HG02763 (cell line): ENCODE measurements around the gene SELENOW.

Experiments
- ATAC-seq: cut with Tn5 transposase; IDR thresholded peaks from one replicate; pipeline ENCODE4 v1.9.1; 2021; ENCODE audit warnings: mild to moderate bottlenecking, moderate library complexity; ENCODE audit not compliant: unreplicated experiment

The SELENOW gene

DNA sequence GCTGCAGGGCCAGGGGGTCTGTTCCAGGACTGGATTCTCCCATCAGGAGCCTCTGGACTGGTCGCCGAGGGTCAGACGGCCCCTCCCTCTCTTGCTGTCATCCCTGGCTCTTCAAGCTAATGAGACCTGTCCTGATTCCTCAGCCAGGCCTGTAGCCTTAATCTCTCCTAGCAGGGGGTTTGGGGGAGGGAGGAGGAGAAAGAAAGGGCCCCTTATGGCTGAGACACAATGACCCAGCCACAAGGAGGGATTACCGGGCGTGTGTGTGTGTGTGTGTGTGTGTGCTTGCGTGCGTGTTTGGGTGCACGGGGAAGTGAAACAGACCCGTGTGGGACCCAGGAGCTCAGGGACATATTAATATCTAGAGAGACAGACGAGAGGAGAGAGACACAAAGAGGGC is 41.4 kb downstream of the SELENOW start:
- ATAC-seq = no peak

DNA sequence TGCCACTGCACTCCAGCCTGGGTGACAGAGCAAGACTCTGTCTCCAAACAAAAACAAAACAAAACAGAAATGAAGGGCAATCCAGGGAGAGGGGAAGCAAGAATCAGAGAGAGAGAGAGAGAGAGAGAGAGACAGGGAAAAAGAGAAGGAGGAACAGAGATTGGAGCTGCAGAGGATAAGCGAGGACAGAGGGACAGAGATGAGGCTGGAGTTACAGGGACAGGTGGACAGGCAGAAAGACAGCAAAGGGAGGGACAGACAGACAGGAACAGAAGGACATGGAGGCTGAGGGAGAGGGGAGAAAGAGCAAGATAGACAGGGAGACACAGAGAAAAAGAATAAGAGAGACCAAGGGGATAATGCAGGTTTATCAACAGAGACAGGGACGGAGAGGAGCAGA is 41.9 kb downstream of the SELENOW start:
- ATAC-seq = no peak

DNA sequence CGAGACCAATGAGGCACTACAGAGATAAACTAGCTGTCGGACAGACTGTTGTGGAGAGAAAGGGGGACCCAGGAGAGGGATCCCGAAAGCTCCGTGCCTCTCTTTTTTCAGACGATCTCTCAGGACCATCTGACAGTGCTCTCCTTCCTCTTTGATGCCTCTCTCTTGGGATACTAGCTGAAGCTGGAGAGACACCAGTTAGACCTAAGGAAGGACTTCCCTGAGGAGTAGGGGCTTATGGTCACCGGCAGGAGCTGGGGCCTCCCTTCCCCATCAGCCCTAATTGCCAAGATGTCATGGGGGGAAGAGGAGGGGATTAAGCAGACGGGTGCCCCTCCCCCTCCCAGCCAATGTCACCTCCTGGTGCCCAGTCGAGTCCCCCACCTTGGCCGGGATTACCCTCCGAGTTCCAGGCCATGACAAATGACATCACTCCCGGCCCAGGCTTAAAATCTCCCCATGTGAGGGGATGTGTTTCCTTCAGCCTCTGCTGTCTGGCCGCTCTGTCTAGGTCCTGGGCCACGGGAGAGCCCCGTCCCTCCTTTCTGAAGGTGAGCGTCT is 43.0 kb downstream of the SELENOW start, which contains the start of gene CRX:
Gene CRX (plus strand): TSS at position 478 of the 561 bp plus-strand sequence. CDS start 12,507 bp downstream, outside the sequence.
- no peak for ATAC-seq

DNA sequence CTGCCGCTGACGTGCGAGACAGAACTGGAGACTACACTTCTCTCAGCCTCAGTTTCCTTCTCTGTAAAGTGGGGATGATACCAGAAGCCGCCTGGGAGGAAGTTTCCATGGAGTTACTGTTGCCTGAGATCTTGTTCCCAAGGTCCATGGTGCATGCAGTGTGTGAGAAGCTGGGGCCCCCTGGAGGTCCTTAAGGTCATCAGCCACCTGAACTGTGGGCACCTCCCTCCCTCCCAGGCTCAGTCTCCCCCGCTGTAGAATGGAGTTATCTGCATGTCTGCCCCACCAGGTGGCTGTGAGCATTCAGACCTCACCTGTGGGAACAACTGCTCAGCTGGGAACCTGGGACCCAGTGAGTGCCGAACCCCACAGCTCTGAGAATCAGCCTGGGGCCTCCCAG is 45.9 kb downstream of the SELENOW start:
- no peak for ATAC-seq

DNA sequence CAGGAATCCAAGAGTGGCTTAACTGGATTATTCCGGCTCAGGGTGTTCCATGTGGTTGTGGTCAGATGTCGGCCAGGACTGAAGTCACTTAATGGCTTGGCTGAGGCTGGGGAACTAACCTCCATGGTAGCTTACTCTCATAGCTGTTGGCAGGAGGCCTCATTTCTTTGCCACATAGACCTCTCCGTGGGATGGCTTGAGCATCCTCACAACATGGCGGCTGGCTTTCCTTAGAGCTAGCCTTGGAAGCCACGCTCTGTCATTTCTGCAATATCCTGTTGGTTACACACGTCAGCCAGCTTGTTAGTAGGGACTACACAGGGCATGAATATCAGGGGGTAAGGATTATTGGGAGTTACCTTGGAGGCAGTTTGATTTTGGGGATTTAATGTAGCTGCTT is 48.3 kb downstream of the SELENOW start:
- no peak for ATAC-seq

DNA sequence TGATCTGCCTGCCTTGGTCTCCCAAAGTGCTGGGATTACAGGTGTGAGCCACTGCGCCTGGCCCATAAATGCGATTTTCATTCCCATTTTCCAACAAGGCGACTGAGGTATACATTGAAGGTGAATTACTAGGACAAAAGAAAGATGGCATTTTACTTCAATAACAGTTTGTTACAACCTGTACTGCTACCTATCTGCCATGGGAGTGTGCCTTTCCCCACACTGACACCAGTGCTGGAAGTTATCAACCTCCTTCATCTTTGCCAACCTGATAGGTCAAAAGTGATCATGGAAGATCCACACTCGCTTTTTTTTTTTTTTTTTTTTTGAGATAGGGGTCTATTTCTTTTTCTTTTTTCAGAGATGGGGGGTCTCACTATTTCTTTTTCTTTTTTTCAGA is 54.2 kb downstream of the SELENOW start:
- no peak for ATAC-seq
